ENCODE measurements around the gene C2orf49. TPM values are rescaled to one million over a fixed set of nuclear protein-coding genes. Genes with fewer than 3 reads are reported as not detected.

C2orf49 gene
- total and polyA plus RNA-seq, 8 donors = 4.2 to 10.2 (median 6.7) TPM

DNA sequence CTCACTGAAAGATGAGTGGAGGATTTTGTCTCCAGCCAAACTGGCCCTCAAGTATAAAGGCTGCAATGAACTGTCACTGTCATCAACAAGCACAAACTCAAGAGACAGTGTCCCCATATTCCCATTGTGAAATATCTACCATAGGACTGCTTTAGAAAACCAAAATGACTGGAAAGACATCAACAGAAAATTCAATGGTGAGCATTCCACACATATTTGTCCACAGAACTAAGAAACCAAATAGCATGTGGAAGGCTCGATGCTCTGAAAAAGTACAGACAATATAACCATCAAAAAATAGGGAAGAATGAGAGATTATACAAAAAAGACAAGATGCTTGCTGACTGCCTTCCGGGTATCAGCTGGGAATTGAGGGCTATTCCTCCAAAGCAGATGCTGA lies 45.4 kb upstream of the C2orf49 start:
- no peaks in the 10 kb centered on the region for H3K27me3 ChIP-seq
- WGBS, 2 donors = 83 to 89% methylated on average over 2 of the region's 2 CpGs
- TF ChIP-seq, protein P1, sequence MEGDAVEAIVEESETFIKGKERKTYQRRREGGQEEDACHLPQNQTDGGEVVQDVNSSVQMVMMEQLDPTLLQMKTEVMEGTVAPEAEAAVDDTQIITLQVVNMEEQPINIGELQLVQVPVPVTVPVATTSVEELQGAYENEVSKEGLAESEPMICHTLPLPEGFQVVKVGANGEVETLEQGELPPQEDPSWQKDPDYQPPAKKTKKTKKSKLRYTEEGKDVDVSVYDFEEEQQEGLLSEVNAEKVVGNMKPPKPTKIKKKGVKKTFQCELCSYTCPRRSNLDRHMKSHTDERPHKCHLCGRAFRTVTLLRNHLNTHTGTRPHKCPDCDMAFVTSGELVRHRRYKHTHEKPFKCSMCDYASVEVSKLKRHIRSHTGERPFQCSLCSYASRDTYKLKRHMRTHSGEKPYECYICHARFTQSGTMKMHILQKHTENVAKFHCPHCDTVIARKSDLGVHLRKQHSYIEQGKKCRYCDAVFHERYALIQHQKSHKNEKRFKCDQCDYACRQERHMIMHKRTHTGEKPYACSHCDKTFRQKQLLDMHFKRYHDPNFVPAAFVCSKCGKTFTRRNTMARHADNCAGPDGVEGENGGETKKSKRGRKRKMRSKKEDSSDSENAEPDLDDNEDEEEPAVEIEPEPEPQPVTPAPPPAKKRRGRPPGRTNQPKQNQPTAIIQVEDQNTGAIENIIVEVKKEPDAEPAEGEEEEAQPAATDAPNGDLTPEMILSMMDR (IDR thresholded peaks at IDR 0.05) = no peak
- FAIRE-seq (no peak), DNase-seq (no peak), ATAC-seq (no peak)
- intact Hi-C loops (cut with DNase I) = no loop called here
- no peak overlapping the region for H3K27ac ChIP-seq
- H3K36me3 ChIP-seq = peaks cover 0 to 13% (median 0%) of the 10 kb centered on the region in 3 donors
- H3K9me3 ChIP-seq = no peaks in the 10 kb centered on the region
- H3K4me3 ChIP-seq = no peak overlapping the region
- H3K4me1 ChIP-seq = peaks cover 0 to 7% (median 6%) of the 10 kb centered on the region in 3 donors

- Histone ChIP-seq H3K36me3 (peaks cover 0 to 22% (median 6%) of the 10 kb centered on the region in 3 donors), H3K27me3 (no peaks in the 10 kb centered on the region), H3K27ac (no peak overlapping the region), H3K9me3 (no peaks in the 10 kb centered on the region), H3K4me1 (peaks cover 0 to 7% (median 6%) of the 10 kb centered on the region in 3 donors), H3K4me3 (no peak overlapping the region)
- 84 to 92% methylated on average over 6 of the region's 6 CpGs for WGBS, 2 donors
- FAIRE-seq (no peak), ATAC-seq (no peak), DNase-seq (no peak)
- intact Hi-C loops (cut with DNase I) = no loop called here
- TF ChIP-seq, protein P1 (IDR thresholded peaks at IDR 0.05) = no peak
Observed at GRCh38 chr2:105294046-105294445, 43.3 kb upstream of the C2orf49 start.

- Histone ChIP-seq H3K9me3 (no peaks in the 10 kb centered on the region), H3K27me3 (no peaks in the 10 kb centered on the region), H3K4me3 (no peak overlapping the region), H3K27ac (no peak overlapping the region), H3K4me1 (peaks cover 0 to 7% (median 6%) of the 10 kb centered on the region in 3 donors), H3K36me3 (peaks cover 0 to 17% (median 6%) of the 10 kb centered on the region in 3 donors)
- FAIRE-seq (no peak), DNase-seq (peak in 4 of 6 donors; percentile 26 to 43 (median 38)), ATAC-seq (peak; percentile 77 to 88 (median 84))
- TF ChIP-seq, protein P1 (IDR thresholded peaks at IDR 0.05) = peak in 1 of 4 donors; percentile 18
- intact Hi-C loops (cut with DNase I) = no loop called here
- WGBS, 2 donors = 24 to 31% methylated on average over 5 of the region's 5 CpGs
Observed at GRCh38 chr2:105294844-105295481, 42.4 kb upstream of the C2orf49 start.

- TF ChIP-seq, protein P1 (IDR thresholded peaks at IDR 0.05) = no peak
- Histone ChIP-seq H3K36me3 (peaks cover 0 to 14% (median 6%) of the 10 kb centered on the region in 3 donors), H3K9me3 (no peaks in the 10 kb centered on the region), H3K27ac (no peak overlapping the region), H3K27me3 (no peaks in the 10 kb centered on the region), H3K4me1 (peaks cover 0 to 7% (median 6%) of the 10 kb centered on the region in 3 donors), H3K4me3 (no peak overlapping the region)
- intact Hi-C loops (cut with DNase I) = no loop called here
- FAIRE-seq (no peak), ATAC-seq (peak; percentile 71 to 93 (median 82)), DNase-seq (no peak)
- 29 to 41% methylated on average over 7 of the region's 7 CpGs for WGBS, 2 donors
Observed at GRCh38 chr2:105296017-105296611, 41.2 kb upstream of the C2orf49 start.

DNA sequence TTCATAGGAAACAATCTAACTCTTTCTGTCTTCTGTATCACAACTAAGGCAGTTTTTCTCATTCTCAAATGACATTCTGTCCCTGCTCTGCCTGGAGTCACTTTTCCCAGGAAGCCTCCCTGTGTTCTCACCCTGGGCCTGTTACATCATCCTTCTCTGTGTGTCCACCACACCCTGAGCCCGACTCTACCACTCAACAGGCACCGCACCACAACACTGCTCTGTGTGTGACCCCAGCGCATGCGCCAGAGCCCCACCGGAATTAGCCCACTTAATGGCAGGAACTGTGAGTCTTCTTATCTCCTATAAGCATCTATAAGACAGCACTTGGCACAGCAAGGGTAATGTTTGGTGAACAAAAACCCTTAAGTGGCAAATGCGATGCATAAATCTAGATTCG lies 40.1 kb upstream of the C2orf49 start:
- Histone ChIP-seq H3K27me3 (no peaks in the 10 kb centered on the region), H3K36me3 (peaks cover 0 to 9% (median 6%) of the 10 kb centered on the region in 3 donors), H3K9me3 (no peaks in the 10 kb centered on the region), H3K4me1 (peaks cover 0 to 7% (median 6%) of the 10 kb centered on the region in 3 donors), H3K27ac (no peak overlapping the region), H3K4me3 (no peak overlapping the region)
- ATAC-seq (no peak), DNase-seq (no peak), FAIRE-seq (no peak)
- 85 to 86% methylated on average over 7 of the region's 7 CpGs for WGBS, 2 donors
- intact Hi-C loops (cut with DNase I) = no loop called here
- TF ChIP-seq, protein P1 (IDR thresholded peaks at IDR 0.05) = no peak

Data from pancreas (tissue), 10 donors.